IgD-negative memory B cell (primary cell): ENCODE data around the gene PALB2. TPM values are rescaled to one million over a fixed set of nuclear protein-coding genes. Genes with fewer than 3 reads are reported as not detected.
A peak's percentile ranks its signal among the peaks of the same experiment; 100 is the strongest.

Experiments
- H3K27ac Mint-ChIP-seq, 3 donors: one replicate each; pipeline ENCODE4 v1.8.0; 2020 to 2022; ENCODE audit warnings: mild to moderate bottlenecking in 3 of 3, mixed read lengths in 3 of 3, moderate library complexity in 1 of 3
- H3K27me3 Mint-ChIP-seq: one replicate; pipeline ENCODE4 v1.8.0; 2021; ENCODE audit warnings: mixed read lengths
- H3K36me3 Mint-ChIP-seq: one replicate; pipeline ENCODE4 v1.8.0; 2020; ENCODE audit warnings: mild to moderate bottlenecking, mixed read lengths
- H3K4me1 Mint-ChIP-seq, 3 donors: one replicate each; pipeline ENCODE4 v1.8.0; 2020 to 2022; ENCODE audit warnings: mixed read lengths in 3 of 3, mild to moderate bottlenecking in 1 of 3
- H3K4me3 Mint-ChIP-seq, 4 donors: one replicate each; pipeline ENCODE4 v1.8.0; 2020 to 2022; ENCODE audit warnings: mild to moderate bottlenecking in 4 of 4, mixed read lengths in 4 of 4, moderate library complexity in 3 of 4
- H3K9me3 Mint-ChIP-seq, 3 donors: one replicate each; pipeline ENCODE4 v1.8.0; 2020 to 2021; ENCODE audit warnings: mixed read lengths in 3 of 3, mild to moderate bottlenecking in 1 of 3
- polyA plus RNA-seq: library from polyadenylated mRNA; unstranded; fragments of 300-500 nt; fragmentation: Illumina TruSeq; gene quantifications from one replicate; pipeline ENCODE4 v1.2.3, GENCODE V29; 2021

The PALB2 gene
- polyA plus RNA-seq, 1 donor from 2014 or later: 6.4 TPM

- peak overlapping the region; percentile 93 to 99 (median 96) for H3K4me3 Mint-ChIP-seq
- peak overlapping the region; percentile 92 to 98 (median 96) for H3K27ac Mint-ChIP-seq
- no peaks in the 10 kb centered on the region for H3K36me3 Mint-ChIP-seq
These were observed 83.1 kb downstream of the PALB2 start for GRCh38 chr16:23557779-23558702.

GRCh38 chr16:23556881-23557778 is 84.0 kb downstream of the PALB2 start, which contains the start of the genes EARS2 and UBFD1:
Gene EARS2 (minus strand): TSS chr16:23557350. CDS start chr16:23557343, 7 bp downstream.
Gene UBFD1 (plus strand): TSS chr16:23557727. CDS start chr16:23557743, 16 bp downstream.
- no peaks in the 10 kb centered on the region for H3K9me3 Mint-ChIP-seq
- peak within 1 kb of the TSS; percentile 92 to 98 (median 96) for H3K27ac Mint-ChIP-seq
- peak within 1 kb of the TSS; percentile 93 to 99 (median 96) for H3K4me3 Mint-ChIP-seq
- H3K36me3 Mint-ChIP-seq: no peaks in the 10 kb centered on the region
- no peaks in the 10 kb centered on the region for H3K27me3 Mint-ChIP-seq
- peaks cover 8 to 35% (median 22%) of the 10 kb centered on the region in 3 donors for H3K4me1 Mint-ChIP-seq

More at GRCh38 chr16:23557779-23558702, 83.1 kb downstream of the PALB2 start:
- Mint-ChIP-seq H3K27me3 (no peaks in the 10 kb centered on the region), H3K4me1 (peaks cover 8 to 35% (median 22%) of the 10 kb centered on the region in 3 donors), H3K9me3 (no peaks in the 10 kb centered on the region)

GRCh38 chr16:23554536-23554935 is 86.6 kb downstream of the PALB2 start:
- Mint-ChIP-seq H3K27ac (peak overlapping the region in 1 of 3 donors; percentile 31), H3K4me3 (peak overlapping the region in 1 of 4 donors; percentile 99)

More at GRCh38 chr16:23554536-23554935, 86.6 kb downstream of the PALB2 start:
- H3K27me3 Mint-ChIP-seq: no peaks in the 10 kb centered on the region
- peaks cover 3% of the 10 kb centered on the region for H3K36me3 Mint-ChIP-seq
- H3K9me3 Mint-ChIP-seq: no peaks in the 10 kb centered on the region
- H3K4me1 Mint-ChIP-seq: peaks cover 9 to 30% (median 15%) of the 10 kb centered on the region in 3 donors

Other genes with a start within 250 kb of the PALB2 start
- gene COG7, start 188.1 kb downstream of the PALB2 start, polyA plus RNA-seq: 7.1 TPM
- gene GGA2, start 130.8 kb downstream of the PALB2 start, polyA plus RNA-seq: 219 TPM
- 14.4 TPM for gene EARS2, start 84.0 kb downstream of the PALB2 start, polyA plus RNA-seq
- 12.4 TPM for gene UBFD1, start 83.6 kb downstream of the PALB2 start, polyA plus RNA-seq
- gene NDUFAB1, start 45.0 kb downstream of the PALB2 start, polyA plus RNA-seq: 170 TPM
- gene DCTN5, start 156 bp upstream of the PALB2 start, polyA plus RNA-seq: 57.5 TPM
- 0.53 TPM for gene PLK1, start 37.6 kb upstream of the PALB2 start, polyA plus RNA-seq
- gene ERN2, start 71.9 kb upstream of the PALB2 start, polyA plus RNA-seq: not detected
- gene CHP2, start 113.7 kb upstream of the PALB2 start, polyA plus RNA-seq: not detected
- gene PRKCB, start 194.7 kb upstream of the PALB2 start, polyA plus RNA-seq: 181 TPM